BE2C (cell line): Measurements from ENCODE around the gene ARHGAP22.

Source experiments
- DNase-seq: peaks from one replicate; pipeline ENCODE4 v3.0.0-alpha.2; 2020
- H3K27me3 ChIP-seq: fragments of 250-450 bp; sonication (Bioruptor Pico); 2 replicates; pipeline ENCODE4 v1.5.1; 2020; ENCODE audit warnings: mild to moderate bottlenecking
- H3K36me3 ChIP-seq: fragments of 250-450 bp; sonication (Bioruptor Pico); 2 replicates; pipeline ENCODE4 v1.5.1; 2020; ENCODE audit warnings: mild to moderate bottlenecking
- H3K4me1 ChIP-seq: fragments of 250-450 bp; sonication (Bioruptor Pico); 2 replicates; pipeline ENCODE4 v1.5.1; 2020
- H3K4me3 ChIP-seq: 2 replicates; pipeline ENCODE4 v1.5.1; 2011; ENCODE audit warnings: low read depth, low read length
- H3K9me3 ChIP-seq: fragments of 250-450 bp; sonication (Bioruptor Pico); 2 replicates; pipeline ENCODE4 v1.5.1; 2020
- CTCF ChIP-seq: IDR thresholded peaks from 2 replicates; pipeline ENCODE4 v1.5.1; 2012; ENCODE audit warnings: mild to moderate bottlenecking, low read depth, low read length

The ARHGAP22 gene

GRCh38 chr10:48442809-48443177 is 162.1 kb downstream of the ARHGAP22 start:
- DNase-seq, result no peak
- no peaks in the 10 kb centered on the region for H3K9me3 ChIP-seq
- no peaks in the 10 kb centered on the region; the same call in none of the 2 replicates for H3K36me3 ChIP-seq
- no peak for TF ChIP-seq CTCF
- H3K27me3 ChIP-seq, result no peaks in the 10 kb centered on the region
- no peak overlapping the region for H3K4me3 ChIP-seq
- H3K4me1 ChIP-seq, result peaks cover 4% of the 10 kb centered on the region

GRCh38 chr10:48442090-48442808 is 162.6 kb downstream of the ARHGAP22 start:
- Histone ChIP-seq H3K4me1 (peaks cover 4% of the 10 kb centered on the region), H3K9me3 (no peaks in the 10 kb centered on the region), H3K27me3 (no peaks in the 10 kb centered on the region), H3K36me3 (no peaks in the 10 kb centered on the region; the same call in none of the 2 replicates), H3K4me3 (no peak overlapping the region)
- TF ChIP-seq CTCF, result no peak
- no peak for DNase-seq

GRCh38 chr10:48440771-48441170 is 164.1 kb downstream of the ARHGAP22 start:
- Histone ChIP-seq H3K36me3 (no peaks in the 10 kb centered on the region; the same call in none of the 2 replicates), H3K4me3 (no peak overlapping the region), H3K4me1 (peaks cover 4% of the 10 kb centered on the region), H3K27me3 (no peaks in the 10 kb centered on the region), H3K9me3 (no peaks in the 10 kb centered on the region)
- DNase-seq, result no peak
- no peak for TF ChIP-seq CTCF

- H3K4me1 ChIP-seq, result 0 out of 2 replicates have a peak, but pooled peaks cover 3% of the 10 kb centered on the region
- H3K27me3 ChIP-seq, result no peaks in the 10 kb centered on the region
- no peaks in the 10 kb centered on the region for H3K9me3 ChIP-seq
- H3K4me3 ChIP-seq, result no peak overlapping the region
- no peak for TF ChIP-seq CTCF
- H3K36me3 ChIP-seq, result no peaks in the 10 kb centered on the region; the same call in none of the 2 replicates
- DNase-seq, result no peak
Measured at GRCh38 chr10:48439581-48440041, 165.3 kb downstream of the ARHGAP22 start.

- H3K4me1 ChIP-seq, result no peaks in the 10 kb centered on the region
- DNase-seq, result no peak
- H3K4me3 ChIP-seq, result no peak overlapping the region
- H3K9me3 ChIP-seq, result no peaks in the 10 kb centered on the region
- H3K36me3 ChIP-seq, result no peaks in the 10 kb centered on the region; the same call in 1 of the 2 replicates
- no peaks in the 10 kb centered on the region for H3K27me3 ChIP-seq
- no peak for TF ChIP-seq CTCF
Measured at GRCh38 chr10:48439031-48439430, 165.8 kb downstream of the ARHGAP22 start.

- no peak overlapping the region for H3K4me3 ChIP-seq
- no peak for TF ChIP-seq CTCF
- no peaks in the 10 kb centered on the region for H3K27me3 ChIP-seq
- no peak for DNase-seq
- H3K36me3 ChIP-seq, result no peaks in the 10 kb centered on the region; the same call in 1 of the 2 replicates
- H3K9me3 ChIP-seq, result no peaks in the 10 kb centered on the region
- no peaks in the 10 kb centered on the region for H3K4me1 ChIP-seq
Measured at GRCh38 chr10:48437546-48437945, 167.3 kb downstream of the ARHGAP22 start.
